Cortex of kidney (tissue), 1 donor: ENCODE results near the gene METTL9.
"Not testable (repeated sequence)": the region's sequence is repeated elsewhere in the genome, so short reads cannot be mapped to it uniquely, and the experiment has no call there.

Source experiments
- DNase-seq: peaks from one replicate; lab custom pipeline; 2025; lab: John Stamatoyannopoulos, UW

The METTL9 gene

DNA sequence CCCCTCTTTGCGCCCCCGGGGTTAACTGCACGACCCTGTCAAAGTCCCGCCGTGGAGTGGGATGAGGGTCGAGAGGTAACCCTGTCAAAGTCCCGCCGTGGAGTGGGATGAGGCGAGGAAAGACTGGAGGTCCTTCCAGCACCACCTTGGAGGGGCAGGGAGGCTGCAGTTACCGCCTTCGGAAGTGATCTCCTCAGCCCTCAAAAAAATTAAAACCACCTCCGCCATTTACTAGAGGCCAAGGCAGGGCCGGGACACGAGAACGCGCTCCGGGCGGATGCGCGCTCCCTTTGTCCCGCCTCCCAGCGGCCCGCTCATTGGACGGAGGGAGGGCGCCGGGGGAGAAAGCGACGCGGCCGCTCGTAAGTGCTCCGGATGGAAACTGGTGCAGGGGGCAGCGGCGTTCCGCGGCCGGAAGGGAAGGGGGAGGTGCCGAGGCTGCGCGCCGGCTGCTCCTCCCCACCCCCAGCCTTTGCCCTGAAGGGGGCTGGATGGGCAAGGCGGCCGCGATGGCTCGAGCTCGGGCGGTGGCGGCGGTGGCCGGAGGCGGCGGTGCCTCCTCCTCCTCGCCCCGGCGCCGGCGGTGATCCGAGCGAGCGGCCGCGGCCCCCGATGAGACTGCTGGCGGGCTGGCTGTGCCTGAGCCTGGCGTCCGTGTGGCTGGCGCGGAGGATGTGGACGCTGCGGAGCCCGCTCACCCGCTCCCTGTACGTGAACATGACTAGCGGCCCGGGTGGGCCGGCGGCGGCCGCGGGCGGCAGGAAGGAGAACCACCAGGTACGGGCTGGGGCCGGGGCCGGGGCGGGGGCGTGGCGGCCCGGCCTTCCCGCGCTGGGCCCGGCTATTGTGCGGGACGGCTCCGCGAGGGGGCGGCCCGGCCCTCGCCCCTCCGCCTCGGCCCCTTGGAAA is at the start of gene METTL9:
Gene METTL9 (plus strand): TSS at position 456 of the 909 bp plus-strand sequence. CDS start 157 bp downstream, at position 613.
- DNase-seq, result peak; percentile 90

DNA sequence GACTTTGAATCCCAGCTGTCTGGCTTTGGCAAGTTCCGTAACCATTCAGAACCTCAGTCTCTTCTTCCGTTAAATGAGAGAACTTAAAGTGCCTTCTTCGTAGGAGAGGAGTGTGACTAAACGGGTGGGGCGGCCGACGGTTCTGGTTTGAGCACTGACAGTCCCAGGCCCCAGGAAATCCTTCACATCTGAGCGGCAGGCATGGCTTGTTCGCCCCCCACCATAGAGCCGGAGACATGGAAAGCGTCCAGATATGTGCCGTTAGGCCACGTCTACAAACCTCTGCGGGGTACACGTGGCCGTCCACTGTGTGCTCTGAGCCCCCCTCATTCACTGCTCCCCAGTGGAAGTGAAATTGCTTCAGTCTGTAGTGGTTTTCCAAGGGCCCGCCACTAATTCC is 49.4 kb upstream of the METTL9 start:
- DNase-seq, result not testable (repeated sequence)

DNA sequence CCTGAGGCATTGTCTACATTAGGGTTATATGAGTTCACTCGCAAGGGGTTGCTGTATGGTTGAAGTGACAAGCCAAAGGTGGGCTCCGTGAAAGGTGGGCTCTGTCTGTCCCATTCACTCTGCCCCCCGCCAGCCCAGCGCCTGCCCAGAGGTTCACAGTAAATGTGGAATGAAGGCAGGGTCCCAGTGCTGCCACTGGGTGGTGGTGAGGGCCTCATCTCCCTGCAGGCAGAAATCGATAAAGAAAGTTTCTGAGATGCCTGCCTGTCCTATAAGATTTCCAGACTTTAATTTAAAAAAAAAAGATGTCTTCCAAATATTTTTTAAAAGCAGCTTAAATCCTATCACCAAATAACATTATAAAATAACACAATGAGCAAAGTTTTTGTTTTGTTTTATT is 48.9 kb upstream of the METTL9 start:
- not testable (repeated sequence) for DNase-seq

- not testable (repeated sequence) for DNase-seq
Observed at GRCh38 chr16:21551076-21551475, 48.3 kb upstream of the METTL9 start.

- not testable (repeated sequence) for DNase-seq
Observed at GRCh38 chr16:21551600-21551999, 47.8 kb upstream of the METTL9 start.

- DNase-seq, result not testable (repeated sequence)
Observed at GRCh38 chr16:21553481-21554296, 45.7 kb upstream of the METTL9 start.

DNA sequence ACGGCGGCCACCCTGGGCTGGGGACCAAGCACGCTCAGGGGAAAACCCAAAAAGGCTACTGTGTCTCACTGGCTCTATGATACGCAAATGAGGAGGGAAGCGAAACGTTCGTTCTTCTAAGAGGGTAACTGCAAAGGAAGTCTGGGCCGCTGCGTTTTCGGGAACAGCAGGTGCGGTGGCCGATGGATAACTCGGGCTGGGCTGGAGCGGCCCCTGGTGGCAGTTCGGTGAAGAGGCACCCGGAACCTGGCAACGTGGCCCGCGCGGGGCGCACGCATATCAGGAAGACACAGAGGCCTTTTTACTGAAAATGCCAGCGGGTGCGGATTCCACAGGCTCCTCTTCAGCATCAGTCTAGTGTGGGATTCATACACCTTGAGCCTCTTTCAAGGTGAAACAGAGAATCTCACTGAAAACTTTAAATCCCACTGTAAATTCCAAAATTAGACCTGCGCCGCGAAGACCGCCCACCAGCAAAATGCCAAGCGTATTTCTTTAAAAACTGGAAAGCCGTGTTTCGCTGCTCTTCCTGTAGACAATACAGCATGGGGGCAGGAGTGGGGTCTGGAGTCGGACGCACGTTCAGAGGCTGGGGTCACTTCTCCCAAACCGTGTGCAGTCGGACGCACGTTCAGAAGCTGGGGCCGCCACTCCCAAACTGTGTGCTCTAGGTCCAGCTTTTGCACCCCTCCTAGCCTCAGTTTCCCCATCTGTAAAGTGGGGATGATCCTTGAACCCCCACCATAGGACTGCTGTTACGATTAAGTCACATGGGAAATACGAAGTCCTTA is 44.4 kb upstream of the METTL9 start:
- peak; percentile 56 for DNase-seq

- not testable (repeated sequence) for DNase-seq
Observed at GRCh38 chr16:21555621-21556020, 43.8 kb upstream of the METTL9 start.

- not testable (repeated sequence) for DNase-seq
Observed at GRCh38 chr16:21556026-21556595, 43.3 kb upstream of the METTL9 start.

GRCh38 chr16:21556651-21557241 is 42.6 kb upstream of the METTL9 start:
- not testable (repeated sequence) for DNase-seq

GRCh38 chr16:21560462-21560861 is 38.9 kb upstream of the METTL9 start:
- no peak for DNase-seq

GRCh38 chr16:21563676-21564075 is 35.7 kb upstream of the METTL9 start:
- no peak for DNase-seq

DNA sequence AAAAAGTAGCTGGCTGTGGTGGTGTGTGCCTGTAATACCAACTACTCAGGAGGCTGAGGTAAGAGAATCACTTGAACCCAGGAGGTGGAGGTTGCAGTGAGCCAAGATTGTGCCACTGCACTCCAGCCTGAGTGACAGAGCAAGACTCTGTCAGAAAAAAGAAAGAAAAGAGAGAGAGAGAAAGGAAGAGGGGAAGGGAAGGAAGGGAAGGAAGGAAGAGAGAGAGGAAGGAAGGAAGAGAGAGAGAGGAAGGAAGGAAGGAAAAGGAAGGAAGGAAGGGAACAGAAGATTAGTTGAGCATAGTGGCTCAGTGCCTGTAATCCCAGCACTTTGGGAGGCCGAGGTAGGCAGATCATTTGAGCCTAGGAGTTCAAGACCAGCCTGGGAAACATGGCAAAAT is 35.0 kb upstream of the METTL9 start:
- not testable (repeated sequence) for DNase-seq

- DNase-seq, result no peak
Observed at GRCh38 chr16:21565507-21565860, 33.9 kb upstream of the METTL9 start.

- DNase-seq, result no peak
Observed at GRCh38 chr16:21565861-21566669, 33.3 kb upstream of the METTL9 start.

DNA sequence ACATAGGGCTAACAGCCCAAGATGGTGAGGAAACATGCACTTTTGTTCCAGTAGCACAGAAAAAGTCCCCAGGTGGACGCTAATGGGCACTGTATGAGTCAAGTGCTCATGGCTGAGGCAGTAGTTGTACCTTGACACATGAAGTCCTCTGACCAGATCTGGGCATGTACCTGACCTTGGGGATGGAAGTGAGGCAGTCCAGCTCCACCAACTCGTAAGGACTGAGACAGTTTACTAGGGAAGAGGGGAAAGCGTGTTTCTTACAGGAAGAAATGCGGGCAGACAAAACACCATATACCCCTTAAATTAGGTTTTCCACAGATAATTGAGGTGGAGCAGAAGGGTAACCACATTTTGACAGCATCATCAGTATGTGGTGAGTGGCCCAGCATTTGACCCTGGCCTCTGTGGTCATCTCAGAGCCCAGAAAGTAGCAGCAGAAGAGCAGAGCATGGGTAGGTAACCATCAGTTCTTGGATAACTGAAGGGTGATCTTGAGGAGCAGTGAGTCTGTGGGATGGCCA is 32.4 kb upstream of the METTL9 start:
- no peak for DNase-seq

- DNase-seq, result not testable (repeated sequence)
Observed at GRCh38 chr16:21567496-21567895, 31.9 kb upstream of the METTL9 start.

GRCh38 chr16:21568502-21569189 is 30.7 kb upstream of the METTL9 start:
- no peak for DNase-seq

DNA sequence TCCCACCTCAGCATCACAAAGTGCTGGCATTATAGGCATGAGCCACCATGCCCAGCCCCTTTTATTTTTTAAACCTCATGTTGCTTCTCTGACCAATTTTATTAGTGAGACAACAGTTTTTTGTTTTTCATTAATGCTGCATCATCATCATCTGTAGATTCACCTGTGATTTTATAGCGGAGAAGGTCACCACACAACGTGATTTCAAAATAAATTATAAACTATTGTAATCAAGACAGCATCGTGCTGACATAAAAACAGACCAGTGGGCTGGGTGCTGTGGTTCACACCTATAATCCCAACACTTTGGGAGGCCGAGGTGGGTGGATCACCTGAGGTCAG is 28.7 kb upstream of the METTL9 start:
- DNase-seq, result no peak

- DNase-seq, result not testable (repeated sequence)
Observed at GRCh38 chr16:21573506-21573905, 25.9 kb upstream of the METTL9 start.
